GM12878 (cell line): Measurements from ENCODE around the gene FMO3. TPM values are rescaled to one million over a fixed set of nuclear protein-coding genes. Genes with fewer than 3 reads are reported as not detected.

Source experiments
- ATAC-seq: fragments of 200-7000 bp; cut with Tn5 transposase; 3 replicates; pipeline ENCODE4 v1.9.1; 2020; ENCODE audit warnings: mild to moderate bottlenecking, moderate library complexity
- BruUV-seq: library from RNA; stranded (reverse); fragments of 400-500 nt; replicated peaks from 2 replicates; lab custom pipeline; 2021; lab: Mats Ljungman, UMichigan
- CTCF ChIA-PET: fragments of 300-600 bp; sonication (Branson Sonifier 250); formaldehyde crosslinking; extraction: SDS; loops from one replicate; lab custom pipeline; 2021; ENCODE audit warnings: inconsistent platforms; lab: Yijun Ruan, JAX
- POLR2A ChIA-PET: fragments of 350-600 bp; formaldehyde crosslinking; extraction: SDS; loops from one replicate; lab custom pipeline; 2021; ENCODE audit warnings: inconsistent platforms; lab: Charles Lee
- RAD21 ChIA-PET: fragments of 300-600 bp; sonication (Branson Sonifier 250); formaldehyde crosslinking; loops from one replicate; lab custom pipeline; 2023; ENCODE audit warnings: antibody characterized with exemption; ENCODE audit not compliant: unreplicated experiment; lab: Charles Lee
- SMC1A ChIA-PET: fragments of 300-600 bp; sonication (Branson Sonifier 250); formaldehyde crosslinking; loops from one replicate; lab custom pipeline; 2023; ENCODE audit not compliant: unreplicated experiment, uncharacterized antibody; lab: Charles Lee
- DNase-seq: peaks from one replicate; pipeline ENCODE4 v3.0.0-alpha.2; 2011; ENCODE audit warnings: low read depth, low spot score
- FAIRE-seq: peaks from 3 replicates; lab custom pipeline; 2011; peaks lifted over from hg19 to GRCh38; lab: Jason Lieb, UNC
- H2AFZ ChIP-seq: 2 replicates; pipeline ENCODE4 v1.6.0; 2011; ENCODE audit warnings: low read depth, low read length, control low read depth; ENCODE audit not compliant: control insufficient read depth
- H3K27ac ChIP-seq: 2 replicates; pipeline ENCODE4 v1.5.1; 2011; ENCODE audit warnings: control low read depth; ENCODE audit not compliant: control insufficient read depth, insufficient read depth
- H3K27me3 ChIP-seq, 2 experiments: replicated peaks in 1 of 2; 2 replicates each; pipeline versions ENCODE4 v1.6.0 to v1.6.1; 2011; ENCODE audit warnings: low read length in 1 of 2; ENCODE audit not compliant: control insufficient read depth in 2 of 2, insufficient read depth in 2 of 2
- H3K36me3 ChIP-seq, 2 experiments: 2 replicates each; pipeline ENCODE4 v1.5.1; 2011; ENCODE audit warnings: low read length in 1 of 2; ENCODE audit not compliant: control insufficient read depth in 2 of 2, insufficient read depth in 2 of 2
- H3K4me1 ChIP-seq: 2 replicates; pipeline ENCODE4 v1.6.1; 2011; ENCODE audit warnings: mild to moderate bottlenecking, low read length, moderate library complexity, mixed read lengths; ENCODE audit not compliant: control insufficient read depth, insufficient read depth
- H3K4me2 ChIP-seq: 2 replicates; pipeline ENCODE4 v1.6.0; 2011; ENCODE audit warnings: control low read depth; ENCODE audit not compliant: control insufficient read depth, insufficient read depth
- H3K4me3 ChIP-seq: fragments of 200-600 bp; sonication (generic); 2 replicates; pipeline ENCODE4 v1.5.1; 2016
- H3K79me2 ChIP-seq: 2 replicates; pipeline ENCODE4 v1.6.0; 2011; ENCODE audit warnings: low read length; ENCODE audit not compliant: control insufficient read depth, insufficient read depth
- H3K9ac ChIP-seq: 2 replicates; pipeline ENCODE4 v1.8.0; 2011; ENCODE audit warnings: low read length, control low read depth, mixed read lengths; ENCODE audit not compliant: control insufficient read depth, insufficient read depth
- H3K9me3 ChIP-seq: replicated peaks from 3 replicates; pipeline ENCODE4 v1.5.1; 2011; ENCODE audit warnings: mild to moderate bottlenecking, low read length; ENCODE audit not compliant: control insufficient read depth, insufficient read depth
- H4K20me1 ChIP-seq: 2 replicates; pipeline ENCODE4 v1.6.0; 2011; ENCODE audit not compliant: control insufficient read depth, insufficient read depth
- E2F8 ChIP-seq: fragments of 450-650 bp; IDR thresholded peaks from 2 replicates; pipeline ENCODE4 v1.6.1; 2018; ENCODE audit warnings: mild to moderate bottlenecking, low read depth, moderate library complexity; ENCODE audit not compliant: partially characterized antibody
- ELK1 ChIP-seq: IDR thresholded peaks from 2 replicates; pipeline ENCODE4 v1.6.1; 2012; ENCODE audit warnings: low read depth, low read length, improper control_type of control experiment
- EP300 ChIP-seq, 2 experiments: fragments of 150-350 bp in 1 of 2; IDR thresholded peaks; 2 replicates each; pipeline ENCODE4 v1.6.1; 2011 to 2012; ENCODE audit warnings: low read depth in 2 of 2, low read length in 2 of 2, borderline replicate concordance in 1 of 2, improper control_type of control experiment in 1 of 2, inconsistent platforms in 1 of 2; ENCODE audit not compliant: control insufficient read depth in 1 of 2
- MLLT1 ChIP-seq: fragments of 450-650 bp; IDR thresholded peaks from 2 replicates; pipeline ENCODE4 v1.6.1; 2016; ENCODE audit warnings: mild to moderate bottlenecking
- PKNOX1 ChIP-seq: fragments of 450-650 bp; IDR thresholded peaks from 2 replicates; pipeline ENCODE4 v1.6.1; 2016; ENCODE audit warnings: mild to moderate bottlenecking
- POLR2AphosphoS2 ChIP-seq: IDR thresholded peaks from 2 replicates; pipeline ENCODE4 v1.6.1; 2011; ENCODE audit warnings: low read depth, mild to moderate bottlenecking, low read length, improper control_type of control experiment, moderate library complexity
- RELB ChIP-seq: fragments of 450-650 bp; IDR thresholded peaks from 2 replicates; pipeline ENCODE4 v1.6.1; 2017; ENCODE audit warnings: low read depth, mild to moderate bottlenecking, moderate library complexity
- ZZZ3 ChIP-seq: IDR thresholded peaks from 2 replicates; pipeline ENCODE4 v1.6.1; 2011; ENCODE audit warnings: low read depth; ENCODE audit not compliant: control insufficient read depth, insufficient read length
- WGBS: methylation state at CpG from one replicate; pipeline ENCODE4 v1.1.6; 2016; ENCODE audit warnings: low lambda C conversion rate; ENCODE audit not compliant: insufficient replicate concordance, insufficient coverage; ENCODE audit errors: missing lambda C conversion rate; 5-methylcytosine and 5-hydroxymethylcytosine counted together
- in situ Hi-C: fragments of 300-500 bp; cut with MboI; formaldehyde crosslinking; loops from 9 replicates; pipeline ENCODE4 v1.14.3; 2018; ENCODE audit warnings: mixed read lengths
- intact Hi-C: fragments of 100-400 bp; cut with micrococcal nuclease; formaldehyde crosslinking; loops from one replicate; pipeline ENCODE4 v1.14.2; 2022; ENCODE audit not compliant: unreplicated experiment
- polyA plus RNA-seq, 11 experiments: library from polyadenylated mRNA; depleted of rRNA in 4 of 11; unstranded in 6 of 11; stranded (reverse) in 5 of 11; fragments of >200 nt; fragmentation: Nextera tagmentation in 4 of 11; fragmentation: Illumina TruSeq in 1 of 11; extraction: Ambion mirVana in 4 of 11; extraction: Trizol in 1 of 11; gene quantifications; 1 replicate in 1 of 11; 2 replicates in 10 of 11; pipeline versions ENCODE4 v1.2.1 to v1.2.3, GENCODE V29; 2011 to 2016; ENCODE audit warnings: inconsistent platforms in 2 of 11, missing spikeins in 2 of 11, low read depth in 1 of 11
- total RNA-seq, 4 experiments: library from RNA; depleted of rRNA in 3 of 4; stranded (reverse); fragments of >200 nt in 3 of 4; fragmentation: Illumina TruSeq in 1 of 4; extraction: Trizol in 1 of 4; gene quantifications; 2 replicates each; pipeline versions ENCODE4 v1.2.1 to v1.2.3, GENCODE V29; 2013 to 2021

The FMO3 gene
- total and polyA plus RNA-seq, 10 of the 15 experiments (the other 5 are each of a cell fraction or from before 2014, with no cell fraction given), result 0.08 to 0.10 TPM; not detected in 8

GRCh38 chr1:171142416-171143385 is 52.0 kb downstream of the FMO3 start:
- no peaks in the 10 kb centered on the region for H4K20me1 ChIP-seq
- ChIA-PET RAD21 (no interaction called here), CTCF (interaction anchor here (1.1 kb wide), 1 partner anchor 44 kb away, joined by 3 read pairs; no protein-coding TSS in a partner anchor), POLR2A (no interaction called here), SMC1A (no interaction called here)
- no peaks in the 10 kb centered on the region for H3K4me1 ChIP-seq
- no peak overlapping the region for H3K4me3 ChIP-seq
- ATAC-seq (no peak), DNase-seq (no peak), FAIRE-seq (no peak)
- H3K9me3 ChIP-seq, result no peaks in the 10 kb centered on the region
- 34% methylated on average over 8 of the region's 8 CpGs for WGBS
- no peak overlapping the region for H3K4me2 ChIP-seq
- H3K79me2 ChIP-seq, result no peaks in the 10 kb centered on the region
- H3K27ac ChIP-seq, result no peak overlapping the region
- H2AFZ ChIP-seq, result no peak overlapping the region
- no TSS peak for BruUV-seq
- H3K36me3 ChIP-seq, result no peaks in the 10 kb centered on the region
- no peak overlapping the region for H3K9ac ChIP-seq
- intact Hi-C loops, result no loop called here
- in situ Hi-C loops, result no loop called here
- H3K27me3 ChIP-seq, result no peaks in the 10 kb centered on the region; a peak in 1 of 4 replicates
- TF ChIP-seq ELK1 (no peak), MLLT1 (no peak), RELB (no peak), ZZZ3 (no peak), EP300 (IDR thresholded peaks at IDR 0.05; ENCODE audit: borderline replicate concordance in 1 of 2, control insufficient read depth in 1 of 2, low read depth in 2 of 2, low read length in 2 of 2) (no peak), POLR2AphosphoS2 (no peak), E2F8 (no peak), PKNOX1 (no peak)
